ENCODE results near the gene REXO5.

- TF ChIP-seq CTCF (tag by site-specific recombination; IDR thresholded peaks at IDR 0.05), result no peak
- no peak for TF ChIP-seq ZNF302 (tag by site-specific recombination; IDR thresholded peaks at IDR 0.05; ENCODE audit: low read depth)
- no peak for TF ChIP-seq ZBTB17 (tag by site-specific recombination; IDR thresholded peaks at IDR 0.05)
- no peak for TF ChIP-seq ZBTB44 (tag by site-specific recombination; IDR thresholded peaks at IDR 0.05)
Observed at GRCh38 chr16:20868890-20869289, 62.6 kb downstream of the REXO5 start.
